ENCODE measurements around the gene MIER2. TPM values are rescaled to one million over a fixed set of nuclear protein-coding genes. Genes with fewer than 3 reads are reported as not detected.
"Not testable (repeated sequence)": the region's sequence is repeated elsewhere in the genome, so short reads cannot be mapped to it uniquely, and the experiment has no call there.

MIER2 gene
- total and polyA plus RNA-seq, 2 donors: 8.7 to 24.9 TPM

- WGBS: 92% methylated on average over 8 of the region's 8 CpGs
- Histone ChIP-seq H3K36me3 (ENCODE audit: control insufficient read depth in 2 of 2, insufficient read depth in 2 of 2, low read length in 1 of 2) (no peaks in the 10 kb centered on the region), H3K4me3 (ENCODE audit: low read length in 2 of 2) (no peak overlapping the region), H3K4me1 (ENCODE audit: control insufficient read depth in 2 of 2, insufficient read depth in 2 of 2, low read length in 2 of 2) (no peaks in the 10 kb centered on the region), H3K27me3 (ENCODE audit: control insufficient read depth in 2 of 2, insufficient read depth in 1 of 2, low read length in 1 of 2) (peaks cover 0 to 17% of the 10 kb centered on the region in 2 donors), H3K27ac (ENCODE audit: low read depth in 1 of 2, low read length in 1 of 2) (no peak overlapping the region), H3K9me3 (ENCODE audit: control insufficient read depth in 2 of 2, insufficient read depth in 1 of 2, low read length in 1 of 2) (no peaks in the 10 kb centered on the region)
- DNase-seq (ENCODE audit: low read depth in 6 of 9, low spot score in 9 of 9): no peak
These were observed 65.4 kb downstream of the MIER2 start for GRCh38 chr19:279231-279630.

- no peak overlapping the region for H3K4me3 ChIP-seq (ENCODE audit: low read length in 2 of 2)
- no peaks in the 10 kb centered on the region for H3K36me3 ChIP-seq (ENCODE audit: control insufficient read depth in 2 of 2, insufficient read depth in 2 of 2, low read length in 1 of 2)
- 40% methylated on average over 21 of the region's 21 CpGs for WGBS
- H3K9me3 ChIP-seq (ENCODE audit: control insufficient read depth in 2 of 2, insufficient read depth in 1 of 2, low read length in 1 of 2): no peaks in the 10 kb centered on the region
- H3K27ac ChIP-seq (ENCODE audit: low read depth in 1 of 2, low read length in 1 of 2): no peak overlapping the region
- peak in 1 of 9 donors; percentile 23 for DNase-seq (ENCODE audit: low read depth in 6 of 9, low spot score in 9 of 9)
- peaks cover 0 to 17% of the 10 kb centered on the region in 2 donors for H3K27me3 ChIP-seq (ENCODE audit: control insufficient read depth in 2 of 2, insufficient read depth in 1 of 2, low read length in 1 of 2)
- no peaks in the 10 kb centered on the region for H3K4me1 ChIP-seq (ENCODE audit: control insufficient read depth in 2 of 2, insufficient read depth in 2 of 2, low read length in 2 of 2)
These were observed 66.9 kb downstream of the MIER2 start for GRCh38 chr19:277581-278165.

- Histone ChIP-seq H3K27ac (ENCODE audit: low read depth in 1 of 2, low read length in 1 of 2) (no peak overlapping the region), H3K36me3 (ENCODE audit: control insufficient read depth in 2 of 2, insufficient read depth in 2 of 2, low read length in 1 of 2) (no peaks in the 10 kb centered on the region), H3K9me3 (ENCODE audit: control insufficient read depth in 2 of 2, insufficient read depth in 1 of 2, low read length in 1 of 2) (no peaks in the 10 kb centered on the region), H3K4me3 (ENCODE audit: low read length in 2 of 2) (no peak overlapping the region), H3K4me1 (ENCODE audit: control insufficient read depth in 2 of 2, insufficient read depth in 2 of 2, low read length in 2 of 2) (no peaks in the 10 kb centered on the region), H3K27me3 (ENCODE audit: control insufficient read depth in 2 of 2, insufficient read depth in 1 of 2, low read length in 1 of 2) (peaks cover 0 to 17% of the 10 kb centered on the region in 2 donors)
- 87% methylated on average over 7 of the region's 7 CpGs for WGBS
- no peak for DNase-seq (ENCODE audit: low read depth in 6 of 9, low spot score in 9 of 9)
These were observed 67.5 kb downstream of the MIER2 start for GRCh38 chr19:277131-277530.

- no peaks in the 10 kb centered on the region for H3K36me3 ChIP-seq (ENCODE audit: control insufficient read depth in 2 of 2, insufficient read depth in 2 of 2, low read length in 1 of 2)
- 95% methylated on average over 19 of the region's 19 CpGs for WGBS
- H3K4me1 ChIP-seq (ENCODE audit: control insufficient read depth in 2 of 2, insufficient read depth in 2 of 2, low read length in 2 of 2): no peaks in the 10 kb centered on the region
- no peaks in the 10 kb centered on the region for H3K9me3 ChIP-seq (ENCODE audit: control insufficient read depth in 2 of 2, insufficient read depth in 1 of 2, low read length in 1 of 2)
- peaks cover 0 to 17% of the 10 kb centered on the region in 2 donors for H3K27me3 ChIP-seq (ENCODE audit: control insufficient read depth in 2 of 2, insufficient read depth in 1 of 2, low read length in 1 of 2)
- H3K27ac ChIP-seq (ENCODE audit: low read depth in 1 of 2, low read length in 1 of 2): no peak overlapping the region
- H3K4me3 ChIP-seq (ENCODE audit: low read length in 2 of 2): no peak overlapping the region
- DNase-seq (ENCODE audit: low read depth in 6 of 9, low spot score in 9 of 9): no peak
These were observed 68.5 kb downstream of the MIER2 start for GRCh38 chr19:275958-276646.

DNA sequence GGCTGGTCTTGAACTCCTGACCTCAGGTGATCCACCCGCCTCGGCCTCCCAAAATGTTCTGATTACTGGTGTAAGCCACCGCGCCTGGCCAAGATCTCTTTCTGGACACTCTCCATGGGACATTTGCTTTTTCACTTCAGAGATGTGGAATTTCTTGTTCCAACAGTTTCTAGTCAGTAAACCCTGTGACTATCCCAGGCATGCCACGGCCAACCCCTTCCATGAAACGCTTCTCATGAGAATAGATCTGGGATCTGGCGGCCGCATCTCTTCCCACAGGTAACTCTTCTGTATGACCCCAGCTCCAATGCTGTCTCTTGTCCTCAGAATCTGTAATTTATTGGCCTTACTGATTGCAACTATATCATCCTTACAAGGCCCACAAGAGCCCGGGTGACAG lies 69.6 kb downstream of the MIER2 start:
- no peak for DNase-seq (ENCODE audit: low read depth in 6 of 9, low spot score in 9 of 9)
- WGBS: 95% methylated on average over 9 of the region's 9 CpGs
- no peak overlapping the region for H3K4me3 ChIP-seq (ENCODE audit: low read length in 2 of 2)
- no peak overlapping the region for H3K27ac ChIP-seq (ENCODE audit: low read depth in 1 of 2, low read length in 1 of 2)
- H3K4me1 ChIP-seq (ENCODE audit: control insufficient read depth in 2 of 2, insufficient read depth in 2 of 2, low read length in 2 of 2): no peaks in the 10 kb centered on the region
- no peaks in the 10 kb centered on the region for H3K36me3 ChIP-seq (ENCODE audit: control insufficient read depth in 2 of 2, insufficient read depth in 2 of 2, low read length in 1 of 2)
- peaks cover 0 to 15% of the 10 kb centered on the region in 2 donors for H3K27me3 ChIP-seq (ENCODE audit: control insufficient read depth in 2 of 2, insufficient read depth in 1 of 2, low read length in 1 of 2)
- no peaks in the 10 kb centered on the region for H3K9me3 ChIP-seq (ENCODE audit: control insufficient read depth in 2 of 2, insufficient read depth in 1 of 2, low read length in 1 of 2)

GRCh38 chr19:273393-273792 lies 71.2 kb downstream of the MIER2 start:
- WGBS: 93% methylated on average over 6 of the region's 6 CpGs
- H3K4me3 ChIP-seq (ENCODE audit: low read length in 2 of 2): no peak overlapping the region
- no peaks in the 10 kb centered on the region for H3K4me1 ChIP-seq (ENCODE audit: control insufficient read depth in 2 of 2, insufficient read depth in 2 of 2, low read length in 2 of 2)
- no peak for DNase-seq (ENCODE audit: low read depth in 6 of 9, low spot score in 9 of 9)
- no peaks in the 10 kb centered on the region for H3K9me3 ChIP-seq (ENCODE audit: control insufficient read depth in 2 of 2, insufficient read depth in 1 of 2, low read length in 1 of 2)
- no peak overlapping the region for H3K27ac ChIP-seq (ENCODE audit: low read depth in 1 of 2, low read length in 1 of 2)
- no peaks in the 10 kb centered on the region for H3K36me3 ChIP-seq (ENCODE audit: control insufficient read depth in 2 of 2, insufficient read depth in 2 of 2, low read length in 1 of 2)
- peaks cover under 1 to 12% of the 10 kb centered on the region in 2 donors for H3K27me3 ChIP-seq (ENCODE audit: control insufficient read depth in 2 of 2, insufficient read depth in 1 of 2, low read length in 1 of 2)

DNA sequence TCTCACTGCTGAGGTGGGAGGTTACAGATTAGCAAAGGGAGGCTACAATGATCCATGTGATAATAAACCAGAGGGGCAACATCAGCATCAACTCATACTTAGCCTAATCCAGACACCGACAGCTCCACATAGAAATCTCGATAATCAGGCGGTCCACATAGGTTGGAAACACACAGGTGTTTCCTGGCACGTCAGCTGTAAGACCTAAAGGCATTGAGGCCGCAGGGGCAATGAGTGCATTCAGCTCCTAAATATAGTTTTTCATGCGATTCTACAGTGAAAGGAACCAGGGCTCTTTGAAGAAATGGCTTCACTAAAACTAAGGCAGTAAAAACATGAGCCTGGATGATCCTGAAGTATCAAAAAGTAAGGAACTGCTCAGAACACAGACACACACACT lies 72.7 kb downstream of the MIER2 start:
- no peak for DNase-seq (ENCODE audit: low read depth in 6 of 9, low spot score in 9 of 9)
- Histone ChIP-seq H3K4me3 (ENCODE audit: low read length in 2 of 2) (no peak overlapping the region), H3K27me3 (ENCODE audit: control insufficient read depth in 2 of 2, insufficient read depth in 1 of 2, low read length in 1 of 2) (peaks cover 14 to 16% of the 10 kb centered on the region in 2 donors), H3K36me3 (ENCODE audit: control insufficient read depth in 2 of 2, insufficient read depth in 2 of 2, low read length in 1 of 2) (no peaks in the 10 kb centered on the region), H3K27ac (ENCODE audit: low read depth in 1 of 2, low read length in 1 of 2) (no peak overlapping the region), H3K4me1 (ENCODE audit: control insufficient read depth in 2 of 2, insufficient read depth in 2 of 2, low read length in 2 of 2) (peaks cover 2 to 3% of the 10 kb centered on the region in 2 donors), H3K9me3 (ENCODE audit: control insufficient read depth in 2 of 2, insufficient read depth in 1 of 2, low read length in 1 of 2) (no peaks in the 10 kb centered on the region)
- 17% methylated on average over 6 of the region's 6 CpGs for WGBS

- not testable (repeated sequence) for DNase-seq (ENCODE audit: low read depth in 6 of 9, low spot score in 9 of 9); H3K36me3 ChIP-seq (ENCODE audit: control insufficient read depth in 2 of 2, insufficient read depth in 2 of 2, low read length in 1 of 2); H3K9me3 ChIP-seq (ENCODE audit: control insufficient read depth in 2 of 2, insufficient read depth in 1 of 2, low read length in 1 of 2); H3K27ac ChIP-seq (ENCODE audit: low read depth in 1 of 2, low read length in 1 of 2); H3K4me3 ChIP-seq (ENCODE audit: low read length in 2 of 2); H3K4me1 ChIP-seq (ENCODE audit: control insufficient read depth in 2 of 2, insufficient read depth in 2 of 2, low read length in 2 of 2)
- 91% methylated on average over 8 of the region's 12 CpGs for WGBS
- peaks cover 20 to 21% of the 10 kb centered on the region in 2 donors for H3K27me3 ChIP-seq (ENCODE audit: control insufficient read depth in 2 of 2, insufficient read depth in 1 of 2, low read length in 1 of 2)
These were observed 73.8 kb downstream of the MIER2 start for GRCh38 chr19:270766-271318.

DNA sequence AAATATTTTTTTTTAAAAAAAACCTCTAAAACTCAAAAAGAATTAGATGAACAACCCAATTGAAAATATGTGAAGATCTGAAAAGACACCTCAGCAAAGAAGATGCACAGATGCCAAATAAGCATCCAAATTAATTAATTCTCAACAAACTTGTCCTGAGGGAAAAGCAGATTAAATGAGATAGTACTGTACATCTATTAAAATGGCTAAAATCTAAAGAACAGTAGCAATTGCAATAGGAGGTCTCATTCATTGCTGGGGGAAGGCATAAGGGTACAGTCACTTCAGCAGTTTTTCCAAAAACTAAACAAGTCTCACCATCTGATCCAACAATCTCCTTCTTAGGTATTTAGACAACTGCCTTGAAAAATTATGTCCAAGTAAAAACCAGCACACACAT lies 75.4 kb downstream of the MIER2 start:
- Histone ChIP-seq H3K9me3 (ENCODE audit: control insufficient read depth in 2 of 2, insufficient read depth in 1 of 2, low read length in 1 of 2) (no peaks in the 10 kb centered on the region), H3K4me1 (ENCODE audit: control insufficient read depth in 2 of 2, insufficient read depth in 2 of 2, low read length in 2 of 2) (peaks cover 2 to 3% of the 10 kb centered on the region in 2 donors), H3K4me3 (ENCODE audit: low read length in 2 of 2) (no peak overlapping the region), H3K27me3 (ENCODE audit: control insufficient read depth in 2 of 2, insufficient read depth in 1 of 2, low read length in 1 of 2) (peaks cover 21 to 30% of the 10 kb centered on the region in 2 donors), H3K27ac (ENCODE audit: low read depth in 1 of 2, low read length in 1 of 2) (no peak overlapping the region), H3K36me3 (ENCODE audit: control insufficient read depth in 2 of 2, insufficient read depth in 2 of 2, low read length in 1 of 2) (no peaks in the 10 kb centered on the region)
- no peak for DNase-seq (ENCODE audit: low read depth in 6 of 9, low spot score in 9 of 9)
